Neural progenitor cell (in vitro differentiated cells): Measurements from ENCODE around the gene S1PR3. TPM values are rescaled to one million over a fixed set of nuclear protein-coding genes. Genes with fewer than 3 reads are reported as not detected.

Source experiments
- DNase-seq: peaks from one replicate; pipeline ENCODE4 v3.0.0-alpha.2; 2016; ENCODE audit warnings: low spot score
- H2AFZ ChIP-seq: fragments of 200-600 bp; sonication (generic); replicated peaks from 2 replicates; pipeline ENCODE4 v1.6.1; 2016; ENCODE audit warnings: antibody characterized with exemption
- H3F3A ChIP-seq: fragments of 200-600 bp; sonication (generic); 2 replicates; pipeline ENCODE4 v1.6.1; 2016; ENCODE audit warnings: antibody characterized with exemption, low read depth
- H3K27ac ChIP-seq: fragments of 200-600 bp; sonication (generic); 2 replicates; pipeline ENCODE4 v1.5.1; 2016; ENCODE audit warnings: mild to moderate bottlenecking
- H3K27me3 ChIP-seq: fragments of 200-600 bp; sonication (generic); 2 replicates; pipeline ENCODE4 v1.6.1; 2016; ENCODE audit warnings: mild to moderate bottlenecking, moderate library complexity
- H3K36me3 ChIP-seq: fragments of 200-600 bp; sonication (generic); 2 replicates; pipeline ENCODE4 v1.5.1; 2016
- H3K4me1 ChIP-seq: fragments of 200-600 bp; sonication (generic); 2 replicates; pipeline ENCODE4 v1.6.1; 2016; ENCODE audit warnings: mixed run types
- H3K4me2 ChIP-seq: fragments of 200-600 bp; sonication (generic); 2 replicates; pipeline ENCODE4 v1.6.1; 2016
- H3K4me3 ChIP-seq: fragments of 200-600 bp; sonication (generic); 2 replicates; pipeline ENCODE4 v1.5.1; 2016
- H3K79me2 ChIP-seq: fragments of 200-600 bp; sonication (generic); 2 replicates; pipeline ENCODE4 v1.6.1; 2016; ENCODE audit warnings: low read depth
- H3K9ac ChIP-seq: fragments of 200-600 bp; sonication (generic); 2 replicates; pipeline ENCODE4 v1.6.1; 2016
- H3K9me3 ChIP-seq: fragments of 200-600 bp; sonication (generic); 2 replicates; pipeline ENCODE4 v1.5.1; 2016; ENCODE audit warnings: low read depth
- H4K20me1 ChIP-seq: fragments of 200-600 bp; sonication (generic); 2 replicates; pipeline ENCODE4 v1.6.1; 2016; ENCODE audit warnings: low read depth
- H3K27ac Mint-ChIP-seq: 3 replicates; pipeline ENCODE4 v1.8.0; 2021; ENCODE audit warnings: mixed read lengths
- H3K27me3 Mint-ChIP-seq: 2 replicates; pipeline ENCODE4 v1.8.0; 2022; ENCODE audit warnings: low read depth, mild to moderate bottlenecking, inconsistent platforms, moderate library complexity, mixed read lengths; ENCODE audit not compliant: insufficient read depth
- H3K36me3 Mint-ChIP-seq: 3 replicates; pipeline ENCODE4 v1.8.0; 2021; ENCODE audit warnings: mixed read lengths
- H3K4me1 Mint-ChIP-seq: 3 replicates; pipeline ENCODE4 v1.8.0; 2021; ENCODE audit warnings: mixed read lengths
- H3K4me3 Mint-ChIP-seq: 3 replicates; pipeline ENCODE4 v1.8.0; 2021; ENCODE audit warnings: mild to moderate bottlenecking, moderate library complexity, mixed read lengths
- H3K9me3 Mint-ChIP-seq: 3 replicates; pipeline ENCODE4 v1.8.0; 2020; ENCODE audit warnings: mixed read lengths
- EZH2 ChIP-seq: fragments of 200-600 bp; sonication (generic); IDR thresholded peaks from 2 replicates; pipeline ENCODE4 v1.6.1; 2017; ENCODE audit warnings: antibody characterized with exemption, mild to moderate bottlenecking, moderate library complexity
- EZH2phosphoT487 ChIP-seq: fragments of 200-600 bp; sonication (generic); IDR thresholded peaks from 2 replicates; pipeline ENCODE4 v1.6.1; 2017; ENCODE audit warnings: antibody characterized with exemption
- total RNA-seq: library from RNA; depleted of rRNA; stranded (reverse); fragments of >200 nt; gene quantifications from 2 replicates; pipeline ENCODE4 v1.2.3, GENCODE V29; 2015; ENCODE audit warnings: low replicate concordance
- TF ChIP-seq, protein P1 (sequence below): fragments of 200-600 bp; sonication (generic); IDR thresholded peaks from 2 replicates; pipeline ENCODE4 v1.5.1; 2017; ENCODE audit warnings: antibody characterized with exemption, mild to moderate bottlenecking

Gene S1PR3
- total RNA-seq, 1 donor from 2014 or later: 21.6 TPM

DNA sequence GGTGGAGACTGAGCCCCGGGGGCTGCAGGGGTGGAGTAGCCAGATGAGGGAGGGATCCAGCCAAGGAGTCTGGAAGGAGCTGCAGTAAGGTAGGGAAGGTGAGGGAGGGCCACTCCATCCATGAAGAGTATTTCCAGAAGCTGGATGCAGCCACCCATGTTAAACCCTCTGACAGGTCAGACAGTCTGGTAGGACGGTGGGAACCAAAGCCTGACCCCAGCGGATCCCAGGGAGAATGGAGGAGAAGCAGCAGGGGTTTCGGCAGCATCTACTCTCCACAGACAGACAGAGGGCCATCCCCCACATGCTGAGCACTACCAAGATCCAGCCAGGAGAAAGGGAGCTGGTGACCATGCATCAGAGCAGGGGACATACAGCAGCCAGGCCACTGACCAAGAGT, 22.5 kb upstream of the S1PR3 start:
- Histone ChIP-seq H3K9me3 (no peaks in the 10 kb centered on the region), H3K4me1 (peaks cover 15% of the 10 kb centered on the region), H4K20me1 (no peaks in the 10 kb centered on the region), H3F3A (peaks cover 20% of the 10 kb centered on the region), H2AFZ (no peak overlapping the region), H3K4me2 (no peak overlapping the region), H3K9ac (no peak overlapping the region), H3K79me2 (no peaks in the 10 kb centered on the region), H3K36me3 (no peaks in the 10 kb centered on the region), H3K27me3 (no peaks in the 10 kb centered on the region), H3K4me3 (no peak overlapping the region), H3K27ac (no peak overlapping the region)
- peaks cover 19% of the 10 kb centered on the region for H3K4me1 Mint-ChIP-seq
- peak overlapping the region; percentile 43 for H3K27ac Mint-ChIP-seq
- H3K36me3 Mint-ChIP-seq: no peaks in the 10 kb centered on the region
- peaks cover 4% of the 10 kb centered on the region for H3K9me3 Mint-ChIP-seq
- H3K4me3 Mint-ChIP-seq: no peak overlapping the region
- H3K27me3 Mint-ChIP-seq: peaks cover 28% of the 10 kb centered on the region
- no peak for DNase-seq
- TF ChIP-seq EZH2: no peak
- no peak for TF ChIP-seq EZH2phosphoT487
- TF ChIP-seq, protein P1, sequence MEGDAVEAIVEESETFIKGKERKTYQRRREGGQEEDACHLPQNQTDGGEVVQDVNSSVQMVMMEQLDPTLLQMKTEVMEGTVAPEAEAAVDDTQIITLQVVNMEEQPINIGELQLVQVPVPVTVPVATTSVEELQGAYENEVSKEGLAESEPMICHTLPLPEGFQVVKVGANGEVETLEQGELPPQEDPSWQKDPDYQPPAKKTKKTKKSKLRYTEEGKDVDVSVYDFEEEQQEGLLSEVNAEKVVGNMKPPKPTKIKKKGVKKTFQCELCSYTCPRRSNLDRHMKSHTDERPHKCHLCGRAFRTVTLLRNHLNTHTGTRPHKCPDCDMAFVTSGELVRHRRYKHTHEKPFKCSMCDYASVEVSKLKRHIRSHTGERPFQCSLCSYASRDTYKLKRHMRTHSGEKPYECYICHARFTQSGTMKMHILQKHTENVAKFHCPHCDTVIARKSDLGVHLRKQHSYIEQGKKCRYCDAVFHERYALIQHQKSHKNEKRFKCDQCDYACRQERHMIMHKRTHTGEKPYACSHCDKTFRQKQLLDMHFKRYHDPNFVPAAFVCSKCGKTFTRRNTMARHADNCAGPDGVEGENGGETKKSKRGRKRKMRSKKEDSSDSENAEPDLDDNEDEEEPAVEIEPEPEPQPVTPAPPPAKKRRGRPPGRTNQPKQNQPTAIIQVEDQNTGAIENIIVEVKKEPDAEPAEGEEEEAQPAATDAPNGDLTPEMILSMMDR: no peak

DNA sequence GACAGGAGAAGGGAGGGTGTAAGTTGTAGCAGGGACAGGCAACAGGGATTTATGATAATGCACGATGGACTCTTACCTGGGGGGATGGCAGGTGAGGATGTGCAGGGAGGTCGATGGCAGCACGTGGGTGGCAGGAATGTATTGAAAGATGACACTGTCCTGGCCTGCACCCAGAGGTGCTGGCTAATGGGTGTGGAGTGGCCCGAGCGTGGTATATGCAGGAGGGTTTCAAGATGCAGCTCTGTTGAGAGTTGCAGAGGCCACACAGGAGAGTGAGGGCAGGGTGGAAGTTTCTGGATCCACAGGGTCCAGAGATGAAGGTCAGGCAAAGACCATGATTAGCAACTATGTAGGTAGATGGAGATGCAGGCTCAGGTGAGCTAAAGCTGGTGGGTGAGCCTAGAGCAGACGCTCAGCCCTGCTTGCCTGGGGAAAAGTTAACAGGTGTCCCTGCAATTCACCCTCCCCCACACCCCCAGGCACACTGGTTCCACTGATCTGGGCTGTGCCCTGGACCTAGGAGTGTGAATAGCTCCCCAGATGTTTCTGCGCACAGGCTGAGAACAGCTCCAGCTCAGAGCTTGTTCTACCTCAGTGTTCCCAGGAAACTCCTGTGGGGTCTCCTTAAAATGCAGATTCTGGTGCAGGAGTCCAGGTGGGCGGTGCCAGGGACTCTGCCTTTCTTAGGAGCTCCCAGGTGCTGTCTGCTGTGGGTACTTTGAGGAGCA, 21.5 kb upstream of the S1PR3 start:
- H3K9me3 Mint-ChIP-seq: peaks cover 4% of the 10 kb centered on the region
- Histone ChIP-seq H3K4me3 (no peak overlapping the region), H3K36me3 (no peaks in the 10 kb centered on the region), H3K4me1 (peaks cover 15% of the 10 kb centered on the region), H3K9ac (no peak overlapping the region), H2AFZ (no peak overlapping the region), H3K27me3 (no peaks in the 10 kb centered on the region), H3F3A (peaks cover 27% of the 10 kb centered on the region), H3K27ac (no peak overlapping the region), H3K79me2 (no peaks in the 10 kb centered on the region), H3K4me2 (no peak overlapping the region), H3K9me3 (no peaks in the 10 kb centered on the region), H4K20me1 (no peaks in the 10 kb centered on the region)
- TF ChIP-seq EZH2: no peak
- TF ChIP-seq EZH2phosphoT487: no peak
- TF ChIP-seq, protein P1: no peak
- no peaks in the 10 kb centered on the region for H3K36me3 Mint-ChIP-seq
- no peak for DNase-seq
- H3K4me1 Mint-ChIP-seq: peaks cover 19% of the 10 kb centered on the region
- peak overlapping the region; percentile 83 for H3K27ac Mint-ChIP-seq
- no peak overlapping the region for H3K4me3 Mint-ChIP-seq
- peaks cover 28% of the 10 kb centered on the region for H3K27me3 Mint-ChIP-seq

DNA sequence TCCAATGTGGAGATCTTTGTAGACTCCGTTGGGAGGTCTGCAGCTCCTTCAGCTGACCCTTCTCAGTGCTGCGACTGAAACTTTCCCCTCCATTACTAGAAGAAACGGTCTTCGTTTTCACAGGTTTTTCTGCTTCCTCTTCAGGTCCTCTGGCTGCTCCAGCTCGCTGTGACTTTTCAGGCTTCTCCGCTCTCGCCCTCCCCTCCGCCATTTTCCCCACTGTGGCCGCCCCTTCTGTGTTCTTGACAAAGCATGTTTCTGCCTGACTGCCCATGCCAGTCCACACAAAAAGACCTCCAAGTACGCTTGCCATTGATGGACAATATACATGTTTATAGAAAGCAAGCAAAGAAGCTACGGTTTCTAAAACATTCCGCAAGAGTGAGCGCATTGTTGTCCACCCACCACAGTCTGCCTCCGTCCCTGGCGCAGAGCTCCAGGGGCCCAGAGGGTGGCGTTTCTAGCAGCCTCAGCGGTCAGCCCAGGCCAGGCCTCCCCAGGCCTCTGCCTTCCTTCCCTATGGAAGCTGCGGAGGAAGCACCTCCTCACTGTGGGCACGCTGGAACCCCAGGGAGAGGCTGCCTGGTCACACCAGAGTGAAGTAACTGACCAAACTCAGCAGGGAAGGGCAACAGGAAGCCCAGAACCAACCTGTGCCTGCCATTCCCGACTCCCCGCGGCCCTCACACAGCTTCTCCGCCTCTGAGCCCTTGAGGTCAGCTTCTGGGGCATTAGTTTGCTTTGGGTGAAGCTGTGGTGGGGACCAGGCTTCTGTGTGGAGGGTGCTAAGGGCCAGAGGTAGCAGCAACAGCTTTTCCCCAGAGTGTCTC, 19.9 kb upstream of the S1PR3 start:
- Histone ChIP-seq H3K4me3 (no peak overlapping the region), H4K20me1 (no peaks in the 10 kb centered on the region), H3K9ac (no peak overlapping the region), H3K9me3 (no peaks in the 10 kb centered on the region), H2AFZ (no peak overlapping the region), H3K27ac (no peak overlapping the region), H3K79me2 (no peaks in the 10 kb centered on the region), H3K4me1 (peaks cover 15% of the 10 kb centered on the region), H3F3A (peaks cover 27% of the 10 kb centered on the region), H3K36me3 (no peaks in the 10 kb centered on the region), H3K4me2 (no peak overlapping the region), H3K27me3 (no peaks in the 10 kb centered on the region)
- peak; percentile 52 for DNase-seq
- TF ChIP-seq EZH2phosphoT487: no peak
- TF ChIP-seq EZH2: no peak
- TF ChIP-seq, protein P1: peak; percentile 11
- Mint-ChIP-seq H3K36me3 (no peaks in the 10 kb centered on the region), H3K27me3 (peaks cover 22% of the 10 kb centered on the region), H3K4me1 (peaks cover 19% of the 10 kb centered on the region), H3K9me3 (peaks cover 4% of the 10 kb centered on the region), H3K27ac (peak overlapping the region; percentile 77), H3K4me3 (no peak overlapping the region)
